Ishikawa (cell line): ENCODE measurements around the gene TBC1D22A.

ENCODE experiments used
- CEBPB ChIP-seq: IDR thresholded peaks from 2 replicates; pipeline ENCODE4 v1.6.1; 2012
- CREB1 ChIP-seq: IDR thresholded peaks from 2 replicates; pipeline ENCODE4 v1.6.1; 2012; ENCODE audit warnings: low read depth
- EGR1 ChIP-seq: IDR thresholded peaks from 2 replicates; pipeline ENCODE4 v1.6.1; 2012
- EP300 ChIP-seq: IDR thresholded peaks from 2 replicates; pipeline ENCODE4 v1.6.1; 2012; ENCODE audit warnings: borderline replicate concordance
- FOXM1 ChIP-seq: IDR thresholded peaks from 2 replicates; pipeline ENCODE4 v1.6.1; 2012; ENCODE audit warnings: low read depth, borderline replicate concordance
- MAX ChIP-seq: IDR thresholded peaks from 2 replicates; pipeline ENCODE4 v1.6.1; 2012
- NFIC ChIP-seq: IDR thresholded peaks from 2 replicates; pipeline ENCODE4 v1.6.1; 2012
- RAD21 ChIP-seq: IDR thresholded peaks from 2 replicates; pipeline ENCODE4 v1.6.1; 2012; ENCODE audit warnings: low read depth
- TAF1 ChIP-seq: IDR thresholded peaks from 2 replicates; pipeline ENCODE4 v1.6.1; 2012; ENCODE audit warnings: low read depth, mild to moderate bottlenecking
- TCF12 ChIP-seq: IDR thresholded peaks from 2 replicates; pipeline ENCODE4 v1.6.1; 2012; ENCODE audit warnings: low read depth
- TEAD4 ChIP-seq: IDR thresholded peaks from 2 replicates; pipeline ENCODE4 v1.6.1; 2012
- USF1 ChIP-seq: IDR thresholded peaks from 2 replicates; pipeline ENCODE4 v1.6.1; 2012
- YY1 ChIP-seq: IDR thresholded peaks from 2 replicates; pipeline ENCODE4 v1.6.1; 2012; ENCODE audit warnings: low read depth
- ZBTB7A ChIP-seq: IDR thresholded peaks from 2 replicates; pipeline ENCODE4 v1.6.1; 2012; ENCODE audit warnings: low read depth
- TF ChIP-seq, protein P1 (sequence below): IDR thresholded peaks from 2 replicates; pipeline ENCODE4 v1.6.1; 2012; ENCODE audit warnings: low read depth, mild to moderate bottlenecking

The TBC1D22A gene

GRCh38 chr22:46864314-46865051, 102.0 kb downstream of the TBC1D22A start:
- TF ChIP-seq, protein P1, sequence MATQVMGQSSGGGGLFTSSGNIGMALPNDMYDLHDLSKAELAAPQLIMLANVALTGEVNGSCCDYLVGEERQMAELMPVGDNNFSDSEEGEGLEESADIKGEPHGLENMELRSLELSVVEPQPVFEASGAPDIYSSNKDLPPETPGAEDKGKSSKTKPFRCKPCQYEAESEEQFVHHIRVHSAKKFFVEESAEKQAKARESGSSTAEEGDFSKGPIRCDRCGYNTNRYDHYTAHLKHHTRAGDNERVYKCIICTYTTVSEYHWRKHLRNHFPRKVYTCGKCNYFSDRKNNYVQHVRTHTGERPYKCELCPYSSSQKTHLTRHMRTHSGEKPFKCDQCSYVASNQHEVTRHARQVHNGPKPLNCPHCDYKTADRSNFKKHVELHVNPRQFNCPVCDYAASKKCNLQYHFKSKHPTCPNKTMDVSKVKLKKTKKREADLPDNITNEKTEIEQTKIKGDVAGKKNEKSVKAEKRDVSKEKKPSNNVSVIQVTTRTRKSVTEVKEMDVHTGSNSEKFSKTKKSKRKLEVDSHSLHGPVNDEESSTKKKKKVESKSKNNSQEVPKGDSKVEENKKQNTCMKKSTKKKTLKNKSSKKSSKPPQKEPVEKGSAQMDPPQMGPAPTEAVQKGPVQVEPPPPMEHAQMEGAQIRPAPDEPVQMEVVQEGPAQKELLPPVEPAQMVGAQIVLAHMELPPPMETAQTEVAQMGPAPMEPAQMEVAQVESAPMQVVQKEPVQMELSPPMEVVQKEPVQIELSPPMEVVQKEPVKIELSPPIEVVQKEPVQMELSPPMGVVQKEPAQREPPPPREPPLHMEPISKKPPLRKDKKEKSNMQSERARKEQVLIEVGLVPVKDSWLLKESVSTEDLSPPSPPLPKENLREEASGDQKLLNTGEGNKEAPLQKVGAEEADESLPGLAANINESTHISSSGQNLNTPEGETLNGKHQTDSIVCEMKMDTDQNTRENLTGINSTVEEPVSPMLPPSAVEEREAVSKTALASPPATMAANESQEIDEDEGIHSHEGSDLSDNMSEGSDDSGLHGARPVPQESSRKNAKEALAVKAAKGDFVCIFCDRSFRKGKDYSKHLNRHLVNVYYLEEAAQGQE = no peak
- TF ChIP-seq YY1 (no peak), ZBTB7A (no peak), USF1 (no peak), TCF12 (no peak), TAF1 (no peak), EGR1 (no peak), TEAD4 (no peak), CEBPB (no peak), EP300 (no peak), MAX (no peak), FOXM1 (no peak)

GRCh38 chr22:46865052-46865434, 102.6 kb downstream of the TBC1D22A start:
- TF ChIP-seq RAD21 = no peak

DNA sequence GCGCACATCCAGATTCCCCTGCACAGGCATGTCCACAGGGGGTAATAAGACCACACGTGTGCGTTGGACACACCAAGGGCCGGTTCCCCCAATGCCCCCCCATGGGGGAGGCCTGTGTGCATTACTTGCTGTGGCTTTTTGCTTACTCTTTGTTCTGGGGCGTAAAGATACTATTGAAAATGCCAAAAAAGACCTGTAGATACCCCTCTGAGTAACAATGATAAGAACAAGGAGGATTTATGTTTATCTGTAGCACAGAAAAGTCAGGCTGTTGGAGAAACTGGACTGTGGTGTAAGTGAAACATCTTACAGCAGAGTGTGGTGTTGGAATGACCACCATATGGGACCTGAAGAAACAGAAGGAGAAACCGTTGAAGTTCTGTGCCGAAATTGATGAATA, 103.2 kb downstream of the TBC1D22A start:
- TF ChIP-seq, protein P1 = no peak
- no peak for TF ChIP-seq FOXM1
- no peak for TF ChIP-seq TEAD4
- no peak for TF ChIP-seq CEBPB
- TF ChIP-seq EGR1 = no peak
- TF ChIP-seq CREB1 = no peak
- TF ChIP-seq USF1 = no peak
- TF ChIP-seq NFIC = no peak
- no peak for TF ChIP-seq RAD21
- TF ChIP-seq TAF1 = no peak
- TF ChIP-seq MAX = no peak
- TF ChIP-seq EP300 = no peak
- TF ChIP-seq ZBTB7A = no peak
- no peak for TF ChIP-seq TCF12
- TF ChIP-seq YY1 = no peak

DNA sequence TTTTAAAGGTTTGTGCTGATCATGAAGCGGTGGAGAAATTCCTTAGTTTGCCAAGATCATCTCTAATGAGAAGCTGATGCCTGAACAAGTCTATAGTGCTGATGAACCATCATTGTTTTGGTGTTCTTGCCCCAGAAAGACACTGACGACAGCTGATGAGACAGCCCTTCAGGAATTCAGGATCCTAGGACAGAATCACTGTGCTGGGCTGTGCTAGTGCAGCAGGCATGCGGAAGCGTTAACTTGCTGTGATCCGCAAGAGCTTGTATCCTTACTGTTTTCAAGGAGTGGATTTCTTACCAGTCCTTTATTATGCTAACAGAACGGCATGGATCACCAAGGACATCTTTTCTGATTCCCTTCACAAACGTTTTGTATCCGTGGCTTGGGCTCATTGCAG, 104.1 kb downstream of the TBC1D22A start:
- TF ChIP-seq RAD21 = no peak
- TF ChIP-seq MAX = no peak
- no peak for TF ChIP-seq NFIC

GRCh38 chr22:46867106-46867505, 104.7 kb downstream of the TBC1D22A start:
- TF ChIP-seq EGR1 (no peak), NFIC (no peak)

DNA sequence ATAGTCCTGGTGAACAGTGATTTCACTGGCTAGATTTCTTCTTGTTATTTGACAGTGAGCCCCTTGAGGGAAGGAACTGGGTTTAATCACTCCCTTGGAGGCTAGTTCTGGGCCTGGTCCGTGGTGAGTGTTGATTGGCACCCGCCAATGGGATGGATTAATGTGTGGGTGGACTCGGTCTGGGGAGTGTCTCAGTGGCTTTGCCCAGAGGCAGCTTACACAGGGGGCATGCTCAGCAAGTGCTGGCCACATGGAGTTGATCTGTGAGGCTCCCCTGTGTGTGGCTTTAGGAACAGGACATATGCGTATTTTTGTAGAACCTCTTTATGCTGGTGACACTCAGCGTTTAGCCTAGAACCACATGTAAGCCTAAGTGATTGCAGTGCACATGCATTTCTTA, 106.9 kb downstream of the TBC1D22A start:
- TF ChIP-seq ZBTB7A = no peak
- TF ChIP-seq TCF12 = no peak
- no peak for TF ChIP-seq FOXM1
- TF ChIP-seq EGR1 = no peak
- no peak for TF ChIP-seq CREB1
- no peak for TF ChIP-seq MAX
- TF ChIP-seq EP300 = no peak
- no peak for TF ChIP-seq TEAD4
- TF ChIP-seq RAD21 = no peak
